Activated naive CD8-positive, alpha-beta T cell treated with anti-CD3 and anti-CD28 coated beads, Interleukin-2, amount 50 U/mL, for 24 hours (primary cell): ENCODE results near the gene GALNT9.
A peak's percentile ranks its signal among the peaks of the same experiment; 100 is the strongest.
"Not testable (repeated sequence)": the region's sequence is repeated elsewhere in the genome, so short reads cannot be mapped to it uniquely, and the experiment has no call there.

Experiments used
- ATAC-seq: fragments of 150-1000 bp; cut with Tn5 transposase; one replicate; pipeline ENCODE4 v1.10.0; 2021
- DNase-seq: peaks from one replicate; pipeline ENCODE4 v3.0.0; 2021
- H3K27ac Mint-ChIP-seq: one replicate; pipeline ENCODE4 v1.8.0; 2021; ENCODE audit warnings: mild to moderate bottlenecking, mixed read lengths
- H3K27me3 Mint-ChIP-seq: one replicate; pipeline ENCODE4 v1.8.0; 2021; ENCODE audit warnings: mixed read lengths
- H3K36me3 Mint-ChIP-seq: one replicate; pipeline ENCODE4 v1.8.0; 2021; ENCODE audit warnings: low read depth, mixed read lengths
- H3K4me1 Mint-ChIP-seq: one replicate; pipeline ENCODE4 v1.8.0; 2021; ENCODE audit warnings: mixed read lengths
- H3K4me3 Mint-ChIP-seq: one replicate; pipeline ENCODE4 v1.8.0; 2021; ENCODE audit warnings: mild to moderate bottlenecking, moderate library complexity, mixed read lengths
- H3K9me3 Mint-ChIP-seq: one replicate; pipeline ENCODE4 v1.8.0; 2021; ENCODE audit warnings: mixed read lengths

GALNT9 gene

DNA sequence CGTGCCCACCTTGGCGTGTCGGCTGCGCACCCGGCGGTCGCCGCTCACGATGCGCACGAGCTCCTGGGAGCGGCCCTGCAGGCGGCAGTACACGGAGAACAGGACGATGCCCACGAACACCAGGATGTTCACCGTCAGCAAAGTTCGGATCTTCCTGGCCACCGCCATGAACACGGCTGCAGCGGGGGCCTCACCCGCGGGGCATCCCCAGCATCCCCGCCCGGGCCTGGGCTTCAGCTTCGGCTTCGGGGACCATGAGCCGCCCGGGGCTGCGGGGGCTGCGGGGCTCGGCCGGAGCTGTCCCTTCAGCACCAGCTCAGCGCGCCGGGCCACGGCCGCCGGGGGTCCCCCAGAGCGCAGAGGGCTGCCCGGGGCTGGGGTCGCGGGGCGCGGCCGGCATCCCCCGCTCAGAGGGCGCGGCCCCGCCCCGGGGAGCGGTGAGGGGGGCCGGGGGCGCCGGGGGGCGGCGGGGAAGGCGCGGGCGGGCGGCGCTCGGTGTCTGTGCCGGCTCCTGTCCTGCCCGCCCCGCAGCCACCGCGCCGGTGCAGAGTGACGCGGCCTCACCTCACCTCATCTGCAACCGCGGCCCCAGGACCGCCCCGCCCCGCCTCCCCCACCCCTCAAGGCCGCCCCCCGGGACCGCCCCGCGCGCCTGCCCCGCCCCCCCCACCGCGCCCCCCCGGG is at the start of gene GALNT9:
TSS of gene GALNT9 (minus strand) at position 554 of the 684 bp plus-strand sequence. CDS start at position 168, 386 bp downstream.
- no peak within 1 kb of the TSS for H3K27ac Mint-ChIP-seq
- peaks cover 42% of the 10 kb centered on the region for H3K27me3 Mint-ChIP-seq
- H3K4me3 Mint-ChIP-seq, result no peak within 1 kb of the TSS
- H3K36me3 Mint-ChIP-seq, result no peaks in the 10 kb centered on the region
- H3K4me1 Mint-ChIP-seq, result peaks cover 27% of the 10 kb centered on the region
- H3K9me3 Mint-ChIP-seq, result peaks cover 3% of the 10 kb centered on the region
- DNase-seq (peak; percentile 10), ATAC-seq (no peak)

GRCh38 chr12:132379057-132379456 is 49.7 kb upstream of the GALNT9 start:
- not testable (repeated sequence) for H3K27ac Mint-ChIP-seq, H3K36me3 Mint-ChIP-seq, DNase-seq, H3K4me1 Mint-ChIP-seq, H3K4me3 Mint-ChIP-seq, ATAC-seq, H3K9me3 Mint-ChIP-seq
- H3K27me3 Mint-ChIP-seq, result peaks cover 35% of the 10 kb centered on the region

GRCh38 chr12:132377147-132377546 is 47.8 kb upstream of the GALNT9 start:
- no peak for ATAC-seq
- Mint-ChIP-seq H3K27ac (no peak overlapping the region), H3K4me1 (peaks cover 5% of the 10 kb centered on the region), H3K9me3 (no peaks in the 10 kb centered on the region), H3K27me3 (peaks cover 48% of the 10 kb centered on the region), H3K4me3 (no peak overlapping the region), H3K36me3 (no peaks in the 10 kb centered on the region)
- no peak for DNase-seq

DNA sequence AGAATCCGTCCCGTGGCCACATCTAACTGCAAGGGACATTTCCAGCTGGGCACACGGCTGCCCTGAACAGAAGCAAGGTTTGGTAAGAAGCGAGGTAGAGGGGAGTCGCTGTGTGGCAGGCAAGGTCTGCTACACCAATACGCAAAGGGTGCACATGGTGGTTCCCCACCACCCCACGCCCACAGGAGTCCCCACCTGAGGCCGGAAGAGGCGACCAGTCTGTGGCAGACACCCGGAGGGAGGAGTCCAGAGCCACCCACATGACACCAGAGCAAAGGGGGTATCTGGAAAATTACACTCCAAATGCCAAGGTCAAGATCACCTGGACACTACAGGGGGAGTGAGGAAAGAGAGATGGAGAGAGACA is 47.1 kb upstream of the GALNT9 start:
- Mint-ChIP-seq H3K27ac (no peak overlapping the region), H3K9me3 (no peaks in the 10 kb centered on the region), H3K4me1 (peaks cover 5% of the 10 kb centered on the region), H3K36me3 (no peaks in the 10 kb centered on the region), H3K27me3 (peaks cover 51% of the 10 kb centered on the region), H3K4me3 (no peak overlapping the region)
- DNase-seq, result no peak
- ATAC-seq, result no peak

GRCh38 chr12:132375747-132376463 is 46.5 kb upstream of the GALNT9 start:
- DNase-seq (no peak), ATAC-seq (no peak)
- peaks cover 55% of the 10 kb centered on the region for H3K27me3 Mint-ChIP-seq
- H3K4me1 Mint-ChIP-seq, result peaks cover 5% of the 10 kb centered on the region
- H3K9me3 Mint-ChIP-seq, result no peaks in the 10 kb centered on the region
- H3K36me3 Mint-ChIP-seq, result no peaks in the 10 kb centered on the region
- H3K27ac Mint-ChIP-seq, result no peak overlapping the region
- no peak overlapping the region for H3K4me3 Mint-ChIP-seq

GRCh38 chr12:132374612-132375445 is 45.4 kb upstream of the GALNT9 start:
- Mint-ChIP-seq H3K27me3 (peaks cover 61% of the 10 kb centered on the region), H3K4me3 (no peak overlapping the region), H3K27ac (no peak overlapping the region), H3K36me3 (no peaks in the 10 kb centered on the region), H3K4me1 (peaks cover 5% of the 10 kb centered on the region), H3K9me3 (no peaks in the 10 kb centered on the region)
- no peak for DNase-seq
- ATAC-seq, result no peak

- Mint-ChIP-seq H3K27me3 (peaks cover 61% of the 10 kb centered on the region), H3K9me3 (no peaks in the 10 kb centered on the region), H3K27ac (no peak overlapping the region), H3K4me1 (peaks cover 5% of the 10 kb centered on the region), H3K4me3 (no peak overlapping the region), H3K36me3 (no peaks in the 10 kb centered on the region)
- DNase-seq (no peak), ATAC-seq (no peak)
Measured at GRCh38 chr12:132373901-132374611, 44.7 kb upstream of the GALNT9 start.

DNA sequence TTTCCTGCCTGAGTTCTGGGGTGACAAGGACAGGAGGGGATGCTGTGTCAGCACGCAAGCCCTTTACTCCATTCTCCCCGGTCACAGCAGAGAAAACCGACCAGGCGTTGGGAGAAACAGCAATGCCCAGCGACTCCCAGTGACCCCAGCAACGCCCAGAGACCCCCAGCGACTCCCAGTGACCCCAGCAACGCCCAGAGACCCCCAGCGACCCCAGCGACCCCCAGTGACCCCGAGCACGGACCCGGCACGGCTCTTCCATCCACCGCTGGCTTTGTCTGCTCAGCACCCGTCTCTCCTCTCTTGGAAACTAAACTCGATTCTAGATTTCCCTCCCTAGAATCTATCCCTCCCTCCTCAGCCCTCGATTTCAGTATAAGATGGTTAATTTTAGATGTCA is 38.5 kb upstream of the GALNT9 start:
- H3K4me3 Mint-ChIP-seq, result no peak overlapping the region
- peaks cover 25% of the 10 kb centered on the region for H3K27me3 Mint-ChIP-seq
- H3K27ac Mint-ChIP-seq, result no peak overlapping the region
- no peaks in the 10 kb centered on the region for H3K4me1 Mint-ChIP-seq
- DNase-seq, result no peak
- no peak for ATAC-seq
- no peaks in the 10 kb centered on the region for H3K9me3 Mint-ChIP-seq
- no peaks in the 10 kb centered on the region for H3K36me3 Mint-ChIP-seq

GRCh38 chr12:132367071-132367851 is 37.9 kb upstream of the GALNT9 start:
- no peak overlapping the region for H3K4me3 Mint-ChIP-seq
- no peaks in the 10 kb centered on the region for H3K9me3 Mint-ChIP-seq
- DNase-seq (no peak), ATAC-seq (no peak)
- H3K4me1 Mint-ChIP-seq, result no peaks in the 10 kb centered on the region
- no peaks in the 10 kb centered on the region for H3K36me3 Mint-ChIP-seq
- peaks cover 22% of the 10 kb centered on the region for H3K27me3 Mint-ChIP-seq
- H3K27ac Mint-ChIP-seq, result no peak overlapping the region

GRCh38 chr12:132366341-132366861 is 37.0 kb upstream of the GALNT9 start:
- Mint-ChIP-seq H3K27ac (no peak overlapping the region), H3K4me1 (no peaks in the 10 kb centered on the region), H3K9me3 (no peaks in the 10 kb centered on the region), H3K36me3 (no peaks in the 10 kb centered on the region), H3K27me3 (peaks cover 18% of the 10 kb centered on the region), H3K4me3 (no peak overlapping the region)
- no peak for ATAC-seq
- DNase-seq, result no peak

DNA sequence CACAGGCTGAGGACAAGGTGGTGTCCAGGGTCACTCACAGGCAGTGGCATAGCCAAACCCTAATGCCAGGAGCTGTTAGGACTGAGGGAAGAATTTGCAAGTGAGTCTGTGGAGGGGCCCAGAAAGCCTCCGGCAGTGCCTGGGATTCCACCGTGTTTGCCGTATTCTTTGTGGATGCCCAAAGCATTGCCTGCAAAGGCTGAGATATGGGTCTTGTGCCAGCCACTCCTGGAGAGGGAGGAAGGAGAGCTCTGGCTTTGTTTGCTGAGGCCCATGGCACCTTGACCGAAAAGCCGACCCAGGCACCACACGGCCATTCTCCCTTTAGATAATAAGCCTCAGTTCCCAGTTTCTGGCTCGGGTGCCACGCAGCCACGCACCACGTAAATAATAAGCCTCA is 35.8 kb upstream of the GALNT9 start:
- Mint-ChIP-seq H3K4me1 (no peaks in the 10 kb centered on the region), H3K4me3 (no peak overlapping the region)

DNA sequence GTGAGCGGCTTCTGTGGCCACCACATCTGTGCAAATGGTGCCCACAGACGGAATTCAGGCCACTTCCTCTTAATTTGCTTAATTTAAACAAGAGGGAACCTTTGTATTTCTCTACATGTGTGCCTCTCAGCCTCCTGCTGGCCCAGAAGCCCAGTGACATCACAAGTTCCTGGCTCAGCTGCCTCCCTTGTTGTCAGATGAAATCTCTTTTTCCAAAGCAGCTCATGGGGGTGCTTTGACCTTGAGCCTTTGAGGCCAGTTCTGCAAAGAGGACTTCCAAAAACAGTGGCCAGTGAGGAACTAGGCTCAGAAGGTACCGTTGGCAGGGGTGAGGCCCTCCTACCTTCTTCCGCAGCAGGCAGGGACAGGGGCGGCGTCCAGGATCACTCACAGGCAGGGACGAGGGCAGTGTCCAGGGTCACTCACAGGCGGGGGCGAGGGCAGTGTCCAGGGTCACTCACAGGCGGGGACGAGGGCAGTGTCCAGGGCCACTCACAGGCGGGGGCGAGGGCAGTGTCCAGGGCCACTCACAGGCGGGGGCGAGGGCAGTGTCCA is 35.0 kb upstream of the GALNT9 start:
- H3K9me3 Mint-ChIP-seq, result no peaks in the 10 kb centered on the region
- no peak for ATAC-seq
- H3K4me1 Mint-ChIP-seq, result peaks cover 2% of the 10 kb centered on the region
- DNase-seq, result no peak
- no peaks in the 10 kb centered on the region for H3K36me3 Mint-ChIP-seq
- H3K4me3 Mint-ChIP-seq, result no peak overlapping the region
- H3K27ac Mint-ChIP-seq, result no peak overlapping the region
- H3K27me3 Mint-ChIP-seq, result peaks cover 6% of the 10 kb centered on the region

More for the DNA sequence above, 35.8 kb upstream of the GALNT9 start:
- Mint-ChIP-seq H3K27ac (no peak overlapping the region), H3K9me3 (no peaks in the 10 kb centered on the region), H3K27me3 (peaks cover 11% of the 10 kb centered on the region), H3K36me3 (no peaks in the 10 kb centered on the region)
- ATAC-seq (no peak), DNase-seq (no peak)

- ATAC-seq, result no peak
- H3K36me3 Mint-ChIP-seq, result no peaks in the 10 kb centered on the region
- H3K4me3 Mint-ChIP-seq, result no peak overlapping the region
- H3K27ac Mint-ChIP-seq, result no peak overlapping the region
- DNase-seq, result no peak
- H3K9me3 Mint-ChIP-seq, result no peaks in the 10 kb centered on the region
- H3K27me3 Mint-ChIP-seq, result peaks cover 5% of the 10 kb centered on the region
- H3K4me1 Mint-ChIP-seq, result peaks cover 2% of the 10 kb centered on the region
Measured at GRCh38 chr12:132363661-132364347, 34.4 kb upstream of the GALNT9 start.
